NCI-H2029 (cell line): ENCODE results near the gene ARR3.
"Not testable (repeated sequence)": the region's sequence is repeated elsewhere in the genome, so short reads cannot be mapped to it uniquely, and the experiment has no call there.

Experiments used
- DNase-seq: peaks from one replicate; lab custom pipeline; 2025; lab: John Stamatoyannopoulos, UW

ARR3 gene

GRCh38 chrX:70268034-70268433 lies at the start of gene ARR3:
Gene ARR3 (plus strand): TSS chrX:70268334. CDS start chrX:70269386, 1,052 bp downstream.
- DNase-seq: no peak

- DNase-seq: peak; percentile 90
Measured at GRCh38 chrX:70219938-70220764, 48.0 kb upstream of the ARR3 start.

GRCh38 chrX:70226048-70226447 lies 42.1 kb upstream of the ARR3 start:
- DNase-seq: no peak

- no peak for DNase-seq
Measured at GRCh38 chrX:70226687-70227086, 41.4 kb upstream of the ARR3 start.

- no peak for DNase-seq
Measured at GRCh38 chrX:70231666-70232065, 36.5 kb upstream of the ARR3 start.

- no peak for DNase-seq
Measured at GRCh38 chrX:70234355-70234754, 33.8 kb upstream of the ARR3 start, which contains the start of gene AWAT1. Gene AWAT1 (plus strand): TSS chrX:70234655. CDS start chrX:70234696, 41 bp downstream.

GRCh38 chrX:70240751-70241150 lies 27.4 kb upstream of the ARR3 start:
- no peak for DNase-seq

GRCh38 chrX:70241501-70241900 lies 26.6 kb upstream of the ARR3 start:
- no peak for DNase-seq

- DNase-seq: not testable (repeated sequence)
Measured at GRCh38 chrX:70243601-70244000, 24.5 kb upstream of the ARR3 start.

GRCh38 chrX:70244881-70245280 lies 23.3 kb upstream of the ARR3 start:
- DNase-seq: no peak

- DNase-seq: no peak
Measured at GRCh38 chrX:70247252-70247651, 20.9 kb upstream of the ARR3 start.

- DNase-seq: no peak
Measured at GRCh38 chrX:70252491-70252890, 15.6 kb upstream of the ARR3 start.

GRCh38 chrX:70253377-70254062 lies 14.6 kb upstream of the ARR3 start:
- DNase-seq: no peak

GRCh38 chrX:70254063-70254400 lies 14.1 kb upstream of the ARR3 start:
- no peak for DNase-seq

- DNase-seq: no peak
Measured at GRCh38 chrX:70254909-70255308, 13.2 kb upstream of the ARR3 start.

- no peak for DNase-seq
Measured at GRCh38 chrX:70255452-70255851, 12.7 kb upstream of the ARR3 start.

GRCh38 chrX:70257423-70258288 lies 10.5 kb upstream of the ARR3 start:
- no peak for DNase-seq

GRCh38 chrX:70260104-70260503 lies 8.0 kb upstream of the ARR3 start, which contains the start of gene P2RY4:
Gene P2RY4 (minus strand): TSS chrX:70260204. CDS start chrX:70259624, 580 bp downstream.
- no peak for DNase-seq

GRCh38 chrX:70262952-70263567 lies 5.1 kb upstream of the ARR3 start:
- peak; percentile 57 for DNase-seq

- no peak for DNase-seq
Measured at GRCh38 chrX:70264784-70265183, 3.4 kb upstream of the ARR3 start.

- not testable (repeated sequence) for DNase-seq
Measured at GRCh38 chrX:70274029-70274428, 5.9 kb downstream of the ARR3 start.

- DNase-seq: no peak
Measured at GRCh38 chrX:70279081-70279480, 10.9 kb downstream of the ARR3 start.
